HG03280 (cell line): ENCODE measurements around the gene GART.
"Not testable (repeated sequence)": the region's sequence is repeated elsewhere in the genome, so short reads cannot be mapped to it uniquely, and the experiment has no call there.

Experiments
- ATAC-seq: cut with Tn5 transposase; IDR thresholded peaks from one replicate; pipeline ENCODE4 v1.9.1; 2021; ENCODE audit warnings: mild to moderate bottlenecking, moderate library complexity; ENCODE audit not compliant: unreplicated experiment

Gene GART

DNA sequence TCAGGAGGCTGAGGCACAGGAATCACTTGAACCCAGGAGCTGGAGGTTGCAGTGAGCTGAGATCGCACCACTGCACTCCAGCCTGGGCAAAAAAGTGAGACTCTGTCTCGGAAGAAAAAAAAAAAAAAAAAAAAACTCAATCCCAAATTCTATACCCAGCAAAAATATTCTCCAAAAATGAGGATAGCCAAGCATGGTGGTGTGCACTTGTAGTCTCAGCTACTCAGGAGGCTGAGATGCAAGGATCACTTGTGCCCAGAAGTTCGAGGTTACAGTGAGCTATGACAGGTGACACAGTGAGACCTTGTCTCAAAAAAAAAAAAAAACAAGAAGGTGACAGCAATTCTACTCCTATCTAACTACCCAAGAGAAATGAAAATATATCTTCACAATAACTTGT is 68.6 kb downstream of the GART start:
- no peak for ATAC-seq

DNA sequence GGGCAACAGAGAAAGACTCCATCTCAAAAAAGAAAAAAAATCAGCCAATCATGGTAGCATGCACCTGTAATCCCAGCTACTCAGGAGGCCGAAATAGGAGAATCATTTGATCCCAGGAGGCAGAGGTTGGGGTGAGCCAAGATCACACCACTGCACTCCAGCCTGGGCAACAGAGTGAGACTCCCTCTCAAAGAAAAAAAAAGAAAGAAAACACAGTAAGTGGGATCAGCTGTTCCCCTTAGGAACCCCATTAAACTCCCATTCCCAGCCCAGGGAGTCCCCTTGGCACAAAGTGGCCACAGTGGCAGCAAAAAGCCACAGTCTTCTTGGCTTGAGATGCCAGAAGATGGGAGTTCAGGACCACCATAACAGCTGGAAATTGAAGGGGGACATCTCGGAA is 71.2 kb downstream of the GART start:
- no peak for ATAC-seq

DNA sequence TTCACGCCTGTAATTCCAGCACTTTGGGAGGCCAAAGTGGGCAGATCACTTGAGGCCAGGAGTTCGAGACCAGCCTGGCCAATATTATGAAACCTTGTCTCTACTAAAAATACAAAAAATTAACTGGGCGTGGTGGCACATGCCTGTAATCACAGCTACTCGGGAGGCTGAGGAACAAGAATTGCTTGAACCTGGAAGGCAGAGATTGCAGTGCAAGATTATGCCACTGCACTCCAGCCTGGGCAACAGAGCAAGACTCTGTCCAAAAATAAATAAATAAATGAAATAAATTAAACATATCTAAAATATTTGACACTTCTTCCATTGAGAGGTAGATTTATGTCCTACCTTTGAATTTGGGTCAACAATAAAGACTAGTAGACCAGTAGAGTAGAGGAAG is 72.7 kb downstream of the GART start:
- ATAC-seq, result not testable (repeated sequence)

DNA sequence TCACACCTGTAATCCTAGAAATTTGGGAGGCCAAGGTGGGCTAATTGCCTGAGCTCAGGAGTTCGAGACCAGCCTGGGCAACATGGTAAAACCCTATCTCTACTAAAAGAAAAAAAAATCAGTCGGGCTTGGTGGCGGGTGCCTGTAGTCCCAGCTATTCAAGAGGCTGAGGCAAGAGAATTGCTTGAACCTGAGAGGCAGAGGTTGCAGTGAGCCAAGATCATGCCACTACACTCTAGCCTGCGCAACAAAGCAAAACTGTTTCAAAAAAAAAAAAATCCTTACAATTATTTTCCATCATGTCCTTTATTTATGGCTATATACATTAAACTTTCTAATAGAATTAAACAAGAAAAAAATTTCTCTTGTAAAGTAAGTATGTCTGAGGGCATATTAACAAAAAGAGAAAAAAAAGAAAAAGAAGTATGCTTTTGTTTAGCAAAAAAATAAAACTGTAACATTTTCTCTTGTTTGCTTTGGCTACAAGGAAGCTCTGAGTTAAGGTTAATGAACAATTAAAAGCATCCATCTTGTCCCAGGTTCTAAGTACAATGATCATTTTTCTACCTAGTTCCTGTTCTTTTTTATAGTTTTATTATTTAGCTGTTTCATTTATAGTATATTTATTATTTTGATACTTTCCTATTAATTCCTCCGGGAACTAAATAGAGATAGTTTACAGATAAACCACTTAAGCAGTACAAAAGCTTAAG is 80.2 kb downstream of the GART start:
- ATAC-seq, result no peak

DNA sequence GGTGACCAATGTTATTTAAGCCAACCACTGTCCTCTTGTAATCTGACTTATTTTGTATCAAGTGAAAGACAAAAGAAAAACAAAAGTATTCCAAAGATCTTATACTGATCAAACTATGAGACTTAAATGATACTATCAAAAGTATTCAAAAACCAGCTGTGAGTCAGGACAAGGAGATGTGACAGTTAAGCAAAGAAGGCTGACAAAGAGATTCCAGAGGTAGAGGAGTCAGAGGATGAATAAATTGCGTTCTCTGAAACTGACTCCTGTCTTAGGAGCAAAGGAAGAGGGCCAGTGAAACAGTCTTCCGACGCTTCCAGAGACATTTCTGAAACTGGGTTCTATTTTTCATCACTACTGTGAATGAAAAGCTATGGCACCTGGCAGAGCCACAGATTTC is 83.1 kb downstream of the GART start:
- no peak for ATAC-seq

DNA sequence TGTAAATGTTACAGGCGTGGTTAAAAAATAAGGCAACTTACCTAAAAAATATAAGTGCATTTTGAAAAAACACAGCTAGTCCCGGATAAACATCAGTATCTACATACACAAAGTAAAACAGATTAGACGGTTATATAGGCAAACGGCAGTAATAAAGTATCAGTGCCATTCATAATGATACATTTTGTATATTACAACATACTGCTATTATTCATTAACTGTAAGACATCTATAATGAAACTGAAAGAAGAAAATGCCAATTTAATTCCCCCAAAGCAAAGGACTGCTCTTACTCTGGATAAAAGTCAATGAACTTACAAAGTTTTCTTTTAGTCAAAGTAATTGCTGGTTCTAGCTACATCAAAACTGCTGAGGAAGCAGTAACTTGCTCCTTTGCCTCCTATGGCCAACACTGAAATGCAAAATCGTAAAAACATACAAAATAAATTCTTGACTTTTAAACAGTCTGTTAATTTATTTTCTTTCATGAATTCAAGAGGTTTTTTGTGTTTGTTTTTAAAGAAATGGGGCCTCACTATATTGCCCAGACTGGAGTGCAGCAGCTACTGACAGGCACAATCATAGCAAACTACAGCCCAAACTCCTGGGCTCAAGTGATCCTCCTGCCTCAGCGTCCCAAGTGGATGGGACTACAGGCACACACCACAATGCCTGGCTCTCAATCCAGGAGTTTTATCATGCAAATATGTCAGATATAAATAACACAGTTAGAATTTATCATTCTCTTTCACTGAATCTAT is 86.1 kb downstream of the GART start:
- ATAC-seq, result no peak
